ENCODE data around the gene PRPH.

PRPH gene

DNA sequence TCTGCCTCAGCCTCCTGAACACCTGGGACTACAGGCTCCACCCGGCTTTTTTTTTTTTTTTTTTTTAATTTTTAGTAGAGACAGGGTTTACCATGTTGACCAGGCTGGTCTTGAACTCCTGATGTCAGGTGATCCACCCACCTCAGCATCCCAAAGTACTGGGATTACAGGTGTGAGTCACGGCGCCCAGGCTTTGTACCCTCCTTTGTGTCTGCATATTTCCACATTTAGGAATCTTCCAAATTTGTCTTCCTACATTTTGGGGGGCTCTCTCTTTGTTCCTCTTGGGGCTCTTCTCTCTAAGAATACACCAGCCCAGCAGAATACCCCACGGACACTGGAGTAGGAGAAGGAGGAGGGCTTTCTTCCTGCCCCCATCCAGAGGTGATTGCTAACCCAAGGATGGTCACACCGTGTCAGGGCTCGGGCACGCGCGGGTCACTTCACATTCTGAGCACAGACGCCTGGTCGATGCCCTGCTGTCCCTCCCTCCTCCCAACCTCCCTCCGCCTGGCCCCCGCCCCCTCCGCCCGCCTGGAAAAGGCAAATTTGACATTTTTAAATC is 49.6 kb downstream of the PRPH start:
- Mint-ChIP-seq H3K36me3 (ENCODE audit: insufficient read depth) (peaks cover 16% of the 10 kb centered on the region), H3K27ac (no peak overlapping the region), H3K9me3 (no peaks in the 10 kb centered on the region), H3K4me1 (ENCODE audit: low read depth in 2 of 2) (peaks cover 32 to 36% of the 10 kb centered on the region in 2 donors), H3K4me3 (peak overlapping the region; percentile 78 to 79), H3K27me3 (peaks cover 40 to 63% of the 10 kb centered on the region in 2 donors)
- no peak for DNase-seq
- no peak for ATAC-seq (replicated peaks)

DNA sequence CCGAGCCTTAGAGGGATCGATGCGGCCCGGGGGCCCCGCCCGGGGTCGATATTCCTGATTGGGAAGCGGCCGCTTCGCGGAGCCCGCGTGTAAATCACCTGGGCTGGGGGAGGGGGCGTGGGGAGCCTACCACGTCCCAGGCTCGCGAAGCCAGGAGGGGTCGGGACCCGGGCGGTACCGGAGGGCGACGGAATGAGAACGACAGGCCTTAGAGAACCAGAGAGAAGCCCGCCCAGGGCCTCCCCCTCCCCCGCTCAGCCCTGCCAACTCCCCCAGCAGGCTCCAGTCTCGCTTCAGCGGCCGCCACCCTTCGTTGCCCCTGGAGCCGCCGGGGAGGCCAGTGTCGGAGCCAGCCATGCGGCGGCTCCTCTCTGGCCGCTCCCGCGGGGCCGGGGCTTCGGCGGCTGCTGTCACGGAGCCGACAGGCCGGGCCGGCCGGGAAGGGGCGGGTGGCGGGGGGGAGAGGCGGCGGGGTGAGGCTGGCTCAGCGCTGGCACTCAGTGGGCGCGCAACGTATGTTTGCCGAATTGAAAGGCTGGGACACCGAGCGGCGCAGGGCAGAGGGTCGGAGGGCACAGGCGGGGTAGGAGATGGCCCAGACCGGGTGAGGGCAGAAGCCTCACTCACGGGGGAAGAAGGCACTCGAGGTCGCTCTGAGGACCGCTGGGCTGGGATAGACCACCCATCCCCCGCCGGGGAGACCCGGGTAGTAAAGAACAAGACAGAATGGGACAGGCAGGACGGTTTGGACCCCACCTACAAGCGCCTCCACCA is 50.3 kb downstream of the PRPH start:
- Mint-ChIP-seq H3K27ac (no peak overlapping the region), H3K4me3 (peak overlapping the region; percentile 81 to 90), H3K36me3 (ENCODE audit: insufficient read depth) (peaks cover 16% of the 10 kb centered on the region), H3K9me3 (no peaks in the 10 kb centered on the region), H3K4me1 (ENCODE audit: low read depth in 2 of 2) (peaks cover 32 to 36% of the 10 kb centered on the region in 2 donors), H3K27me3 (peaks cover 40 to 69% of the 10 kb centered on the region in 2 donors)
- no peak for DNase-seq
- ATAC-seq (replicated peaks), result no peak

DNA sequence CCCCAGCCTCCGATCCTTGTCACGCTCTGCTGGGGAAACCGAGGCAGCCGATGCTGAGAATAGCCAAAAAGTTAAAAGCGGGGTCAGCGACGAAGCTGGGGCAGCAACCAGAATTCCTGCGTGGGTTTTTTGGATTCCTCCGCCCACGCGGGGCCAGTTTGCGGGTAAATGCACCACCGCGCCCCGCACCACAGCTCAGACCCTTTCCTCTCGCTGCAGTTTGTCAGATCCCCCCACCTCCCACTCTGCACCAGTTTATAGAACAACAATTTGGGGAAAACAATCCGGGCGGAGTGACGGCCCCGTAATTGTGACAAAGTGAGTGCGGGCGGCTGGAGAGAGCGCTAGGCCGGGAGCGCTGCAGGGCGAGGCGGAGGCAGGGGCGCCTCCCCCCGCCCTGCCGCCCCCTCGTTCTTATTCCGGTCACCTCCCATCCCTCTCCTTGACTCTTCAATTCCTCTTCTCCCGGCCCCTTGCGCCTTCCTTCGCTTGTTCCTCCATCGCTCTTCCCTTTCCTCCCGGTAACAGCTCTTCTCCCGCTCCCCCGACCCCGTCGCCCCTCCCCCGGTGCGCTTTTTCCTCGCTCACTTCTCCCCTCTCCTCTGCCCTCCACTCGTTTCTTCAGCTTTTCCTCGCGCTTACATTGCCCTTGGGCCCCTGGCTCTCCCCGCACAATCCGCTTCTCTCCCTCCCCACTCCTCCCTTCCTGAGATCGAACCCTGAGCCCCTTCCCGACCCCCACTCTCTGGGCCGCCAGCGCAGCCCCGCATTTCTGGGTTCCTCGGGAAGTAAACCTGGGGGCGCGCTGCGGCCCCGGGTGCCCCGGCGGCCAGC is 51.1 kb downstream of the PRPH start:
- H3K4me1 Mint-ChIP-seq (ENCODE audit: low read depth in 2 of 2), result peaks cover 32% of the 10 kb centered on the region in 2 donors
- peaks cover 48 to 69% of the 10 kb centered on the region in 2 donors for H3K27me3 Mint-ChIP-seq
- peaks cover 16% of the 10 kb centered on the region for H3K36me3 Mint-ChIP-seq (ENCODE audit: insufficient read depth)
- H3K9me3 Mint-ChIP-seq, result no peaks in the 10 kb centered on the region
- ATAC-seq (replicated peaks) (no peak), DNase-seq (no peak)
- peak overlapping the region; percentile 81 to 90 for H3K4me3 Mint-ChIP-seq
- H3K27ac Mint-ChIP-seq, result no peak overlapping the region

DNA sequence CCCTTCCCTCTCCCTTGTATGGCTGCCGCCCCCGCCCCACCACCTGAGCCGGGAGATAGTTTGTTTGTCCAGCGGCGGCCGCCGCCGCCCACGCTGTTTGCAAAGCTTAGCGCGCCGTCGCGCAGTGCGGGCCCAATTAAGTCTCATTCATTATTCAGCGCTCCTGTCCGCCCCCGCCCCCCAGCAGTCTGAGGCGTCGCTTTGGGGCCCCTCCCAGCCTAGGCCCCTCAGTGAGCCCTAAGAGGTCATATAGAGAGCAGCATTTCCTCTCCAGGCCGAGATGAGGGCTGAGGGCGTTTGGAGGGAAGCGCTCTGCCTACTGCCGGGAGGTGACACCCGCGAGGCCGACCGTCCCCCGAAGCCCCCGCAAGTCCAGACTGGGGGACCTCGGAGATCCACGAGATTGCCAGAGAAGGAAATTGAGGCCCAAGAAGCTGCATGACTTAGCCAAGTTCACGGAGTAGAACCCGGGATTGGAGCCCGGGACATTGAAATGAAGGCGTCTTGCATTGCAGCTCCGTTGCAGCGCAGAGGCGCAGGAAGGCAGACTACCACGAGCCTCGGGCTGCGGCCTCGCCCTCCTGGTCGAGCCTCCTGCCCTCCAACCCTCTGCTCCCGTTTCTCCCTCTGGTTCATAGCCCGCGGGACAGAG is 51.8 kb downstream of the PRPH start, which contains the start of gene DNAJC22:
Gene DNAJC22, plus strand, starts transcription at position 230 of the 652 bp plus-strand sequence. CDS start 1,985 bp downstream, outside the sequence.
- Mint-ChIP-seq H3K9me3 (no peaks in the 10 kb centered on the region), H3K4me1 (ENCODE audit: low read depth in 2 of 2) (peaks cover 32% of the 10 kb centered on the region in 2 donors), H3K4me3 (peak within 1 kb of the TSS; percentile 81 to 90), H3K27me3 (peaks cover 54 to 74% of the 10 kb centered on the region in 2 donors), H3K36me3 (ENCODE audit: insufficient read depth) (peaks cover 16% of the 10 kb centered on the region), H3K27ac (no peak within 1 kb of the TSS)
- DNase-seq, result no peak
- peak; percentile 40 for ATAC-seq (replicated peaks)

DNA sequence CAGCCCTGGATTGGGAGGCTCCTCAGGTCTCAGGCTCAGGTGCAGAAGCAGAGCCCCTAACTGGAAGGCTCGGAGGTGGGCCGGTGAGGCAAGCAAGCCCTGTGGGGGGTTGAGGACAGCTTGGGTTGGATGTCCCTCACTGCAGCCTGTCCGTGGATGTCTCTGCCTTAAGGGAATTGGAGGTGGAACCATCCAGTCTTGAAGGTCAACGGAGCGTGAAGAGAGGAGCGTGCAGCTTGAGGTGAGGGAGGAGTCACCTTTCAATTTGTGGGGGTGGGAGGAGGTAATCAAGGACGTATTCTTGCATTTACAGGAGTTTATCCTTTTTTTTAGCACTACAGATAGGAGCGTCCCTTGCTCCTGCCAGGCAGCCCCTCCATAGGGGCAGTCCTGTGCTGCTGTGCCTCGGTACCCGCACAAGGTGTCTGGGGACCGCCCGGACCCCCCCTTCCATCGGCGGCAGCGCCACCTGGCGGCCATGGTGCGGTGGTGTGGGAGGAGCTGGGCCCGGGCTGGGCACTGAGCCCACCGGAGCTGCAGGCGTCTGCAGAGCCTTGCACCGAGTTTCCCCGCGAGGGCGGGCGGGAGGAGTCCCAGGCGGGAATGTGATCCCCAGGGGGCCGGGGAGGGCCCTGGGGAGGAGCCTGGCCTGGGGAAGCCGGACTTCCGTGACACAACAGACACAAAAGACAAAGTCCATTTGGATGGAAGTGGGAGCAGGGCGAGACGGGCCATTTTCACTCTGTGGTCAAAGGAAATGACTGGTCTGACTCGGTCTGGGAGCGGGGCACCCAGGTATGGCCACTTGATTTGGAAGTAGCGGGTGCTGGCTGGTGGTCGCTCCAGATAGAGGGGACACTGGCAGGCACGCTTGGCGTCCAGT is 52.6 kb downstream of the PRPH start:
- peaks cover 29 to 31% of the 10 kb centered on the region in 2 donors for H3K4me1 Mint-ChIP-seq (ENCODE audit: low read depth in 2 of 2)
- DNase-seq, result peak; percentile 84
- peaks cover 61 to 81% of the 10 kb centered on the region in 2 donors for H3K27me3 Mint-ChIP-seq
- no peak overlapping the region for H3K27ac Mint-ChIP-seq
- peak; percentile 80 for ATAC-seq (replicated peaks)
- H3K4me3 Mint-ChIP-seq, result peak overlapping the region; percentile 81 to 90
- H3K9me3 Mint-ChIP-seq, result no peaks in the 10 kb centered on the region
- H3K36me3 Mint-ChIP-seq (ENCODE audit: insufficient read depth), result peaks cover 16% of the 10 kb centered on the region
